HL-60 (cell line): Measurements from ENCODE around the gene ACSL5.

ENCODE experiments used
- CTCF ChIP-seq: IDR thresholded peaks from one replicate; pipeline ENCODE4 v1.5.1; 2011; ENCODE audit warnings: low read length, control low read depth, inconsistent platforms; ENCODE audit not compliant: insufficient read depth
- POLR2AphosphoS5 ChIP-seq: IDR thresholded peaks from 2 replicates; pipeline ENCODE4 v1.6.1; 2012; ENCODE audit warnings: low read depth
- REST ChIP-seq: IDR thresholded peaks from 2 replicates; pipeline ENCODE4 v1.6.1; 2012; ENCODE audit warnings: low read depth; ENCODE audit not compliant: insufficient replicate concordance
- SPI1 ChIP-seq: IDR thresholded peaks from 2 replicates; pipeline ENCODE4 v1.6.1; 2012; ENCODE audit warnings: low read depth, mild to moderate bottlenecking, borderline replicate concordance

GRCh38 chr10:112356686-112357085 lies 17.2 kb upstream of the ACSL5 start:
- no peak for TF ChIP-seq CTCF
- TF ChIP-seq REST = no peak
- no peak for TF ChIP-seq SPI1
- TF ChIP-seq POLR2AphosphoS5 = no peak
